Measurements from ENCODE around the gene USP3.
"Not testable (repeated sequence)": the region's sequence is repeated elsewhere in the genome, so short reads cannot be mapped to it uniquely, and the experiment has no call there.

USP3 gene

DNA sequence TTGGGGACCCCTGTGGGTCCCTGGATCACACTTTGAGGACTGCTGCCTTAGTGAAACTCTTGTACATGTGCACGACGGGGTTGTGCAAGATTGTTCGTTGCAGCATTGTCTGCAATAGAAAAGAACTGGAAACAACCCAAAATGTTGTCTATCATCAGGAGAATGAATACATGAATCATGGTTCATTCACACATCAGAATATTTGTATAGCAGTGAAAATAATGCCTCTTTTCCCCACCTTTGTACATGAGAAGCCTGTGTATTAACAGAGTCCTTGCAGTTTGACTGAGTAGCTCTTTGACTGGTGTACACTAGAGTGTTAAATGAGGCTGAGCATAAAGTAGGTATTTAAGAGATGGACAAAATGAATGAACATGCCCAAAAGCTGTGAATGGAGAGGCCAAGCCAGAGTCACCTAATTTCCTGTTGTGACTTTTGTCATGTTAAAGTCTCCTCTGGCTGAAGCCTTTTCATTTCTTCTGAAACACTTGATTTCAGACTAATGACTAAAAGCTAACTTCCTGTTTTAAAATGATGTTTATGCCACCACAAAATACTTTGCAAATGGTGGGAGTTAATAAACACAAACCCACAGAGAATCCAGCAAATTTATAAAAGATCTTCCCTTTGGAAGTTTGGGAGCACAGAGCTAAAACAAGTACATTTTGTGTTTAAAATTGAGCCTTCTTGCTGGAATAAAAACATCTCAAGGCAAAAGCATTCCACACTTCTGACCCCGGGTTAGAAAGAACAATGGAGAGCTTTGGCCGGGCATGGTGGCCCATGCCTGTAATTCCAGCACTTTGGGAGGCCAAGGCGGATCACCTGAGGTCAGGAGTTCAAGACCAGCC is 20.6 kb upstream of the USP3 start:
- TF ChIP-seq, protein P1, sequence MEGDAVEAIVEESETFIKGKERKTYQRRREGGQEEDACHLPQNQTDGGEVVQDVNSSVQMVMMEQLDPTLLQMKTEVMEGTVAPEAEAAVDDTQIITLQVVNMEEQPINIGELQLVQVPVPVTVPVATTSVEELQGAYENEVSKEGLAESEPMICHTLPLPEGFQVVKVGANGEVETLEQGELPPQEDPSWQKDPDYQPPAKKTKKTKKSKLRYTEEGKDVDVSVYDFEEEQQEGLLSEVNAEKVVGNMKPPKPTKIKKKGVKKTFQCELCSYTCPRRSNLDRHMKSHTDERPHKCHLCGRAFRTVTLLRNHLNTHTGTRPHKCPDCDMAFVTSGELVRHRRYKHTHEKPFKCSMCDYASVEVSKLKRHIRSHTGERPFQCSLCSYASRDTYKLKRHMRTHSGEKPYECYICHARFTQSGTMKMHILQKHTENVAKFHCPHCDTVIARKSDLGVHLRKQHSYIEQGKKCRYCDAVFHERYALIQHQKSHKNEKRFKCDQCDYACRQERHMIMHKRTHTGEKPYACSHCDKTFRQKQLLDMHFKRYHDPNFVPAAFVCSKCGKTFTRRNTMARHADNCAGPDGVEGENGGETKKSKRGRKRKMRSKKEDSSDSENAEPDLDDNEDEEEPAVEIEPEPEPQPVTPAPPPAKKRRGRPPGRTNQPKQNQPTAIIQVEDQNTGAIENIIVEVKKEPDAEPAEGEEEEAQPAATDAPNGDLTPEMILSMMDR (IDR thresholded peaks at IDR 0.05; ENCODE audit: borderline replicate concordance, control extremely low read depth, extremely low read depth, insufficient read depth, missing control alignments): no peak
- DNase-seq (ENCODE audit: low spot score): no peak
- in situ Hi-C loops (cut with MboI; ENCODE audit: low sequenced_read_pairs, unreplicated experiment): no loop called here

DNA sequence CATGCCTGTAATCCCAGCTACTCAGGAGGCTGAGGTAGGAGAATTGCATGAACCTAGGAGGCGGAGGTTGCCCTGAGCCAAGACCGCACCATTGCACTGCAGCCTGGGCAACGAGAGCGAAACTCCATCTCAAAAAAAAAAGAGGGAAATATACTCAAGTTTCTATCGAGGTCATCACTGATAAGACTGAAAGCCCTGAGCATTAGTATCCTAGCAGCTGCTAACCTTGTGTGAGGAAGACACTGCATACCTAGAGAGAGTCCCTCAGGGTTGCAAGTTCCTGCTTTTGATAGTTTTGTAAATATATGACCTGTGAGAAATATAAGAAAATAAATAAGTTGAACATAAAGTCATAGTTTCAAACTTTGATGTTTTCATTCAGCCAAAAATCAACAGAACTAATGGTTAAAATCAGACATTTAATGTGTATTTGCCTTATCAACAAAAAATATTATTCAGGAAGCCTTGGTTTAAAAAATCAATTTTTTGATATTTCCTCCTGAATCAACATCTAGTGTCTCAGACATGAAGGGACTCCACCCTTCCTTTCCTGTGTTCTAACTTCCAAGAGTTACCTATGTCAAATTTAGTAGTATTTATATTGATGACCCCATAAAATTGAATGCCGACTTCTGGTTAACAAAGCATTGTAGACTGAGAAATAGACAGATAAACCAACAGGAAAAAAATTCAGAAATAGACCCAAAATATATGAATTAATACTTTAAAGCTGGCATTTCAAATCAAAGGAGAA is 19.8 kb upstream of the USP3 start:
- in situ Hi-C loops (cut with MboI; ENCODE audit: low sequenced_read_pairs, unreplicated experiment): no loop called here
- TF ChIP-seq, protein P1 (IDR thresholded peaks at IDR 0.05; ENCODE audit: borderline replicate concordance, control extremely low read depth, extremely low read depth, insufficient read depth, missing control alignments): no peak
- no peak for DNase-seq (ENCODE audit: low spot score)

DNA sequence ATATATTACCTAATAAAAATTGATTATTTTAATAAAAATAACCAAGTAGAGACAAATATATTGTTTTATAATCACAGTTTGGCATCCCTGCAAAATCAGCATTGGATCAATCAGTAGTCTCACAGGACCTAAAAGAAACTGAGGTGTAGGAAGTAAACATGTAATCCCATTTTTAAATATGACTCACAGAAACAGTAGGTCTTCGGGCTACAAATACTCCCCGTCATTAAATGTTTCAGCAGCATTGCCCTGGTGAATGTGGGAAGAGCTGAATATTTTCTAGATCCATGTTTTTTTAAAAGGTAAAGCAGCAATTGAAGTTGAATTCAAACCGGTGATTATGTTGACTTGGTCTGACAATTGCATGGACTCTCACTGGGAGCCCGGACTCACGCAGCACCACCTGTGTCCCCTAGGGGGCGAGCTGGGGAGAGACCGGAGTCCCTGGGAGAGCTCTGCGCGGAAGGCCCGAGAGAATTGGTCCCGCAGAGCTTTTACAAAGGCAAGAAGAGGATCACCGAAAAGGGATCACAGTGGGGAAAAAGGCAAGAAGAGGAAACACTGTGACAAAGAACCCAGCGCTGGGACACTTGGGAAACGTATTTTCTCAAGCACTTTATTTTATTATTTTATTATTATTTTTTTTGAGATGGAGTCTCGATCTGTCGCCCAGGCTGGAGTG is 17.2 kb upstream of the USP3 start:
- DNase-seq (ENCODE audit: low spot score): peak; percentile 78
- in situ Hi-C loops (cut with MboI; ENCODE audit: low sequenced_read_pairs, unreplicated experiment): no loop called here
- TF ChIP-seq, protein P1 (IDR thresholded peaks at IDR 0.05; ENCODE audit: borderline replicate concordance, control extremely low read depth, extremely low read depth, insufficient read depth, missing control alignments): peak; percentile 79

DNA sequence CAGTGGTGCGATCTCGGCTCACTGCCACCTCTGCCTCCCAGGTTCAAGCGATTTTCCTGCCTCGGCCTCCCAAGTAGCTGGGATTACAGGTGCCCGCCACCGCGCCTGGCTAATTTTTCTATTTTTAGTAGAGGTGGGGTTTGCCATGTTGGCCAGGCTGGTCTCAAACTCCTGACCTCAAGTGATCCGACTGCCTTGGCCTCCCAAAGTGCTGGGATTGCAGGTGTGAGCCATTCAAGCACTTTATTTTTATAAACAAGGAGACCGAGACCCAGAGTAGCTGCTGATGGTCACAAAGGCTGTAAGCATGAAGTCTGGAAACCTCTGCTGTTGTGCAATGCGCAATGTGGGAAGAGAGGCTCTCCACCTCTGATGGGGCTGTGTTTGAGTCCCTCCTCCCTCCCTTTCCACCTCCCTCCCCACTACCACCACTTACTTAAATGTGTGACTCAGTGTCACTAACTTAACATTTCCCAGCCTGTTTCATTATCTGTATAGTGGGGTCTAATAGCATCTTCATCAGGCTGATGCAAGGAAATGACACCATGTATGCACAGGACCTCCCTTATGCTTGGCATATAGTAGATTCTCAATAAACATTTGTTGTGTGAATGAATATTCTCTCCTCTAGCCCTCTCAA is 16.5 kb upstream of the USP3 start:
- DNase-seq (ENCODE audit: low spot score); in situ Hi-C loops (cut with MboI; ENCODE audit: low sequenced_read_pairs, unreplicated experiment): not testable (repeated sequence)

DNA sequence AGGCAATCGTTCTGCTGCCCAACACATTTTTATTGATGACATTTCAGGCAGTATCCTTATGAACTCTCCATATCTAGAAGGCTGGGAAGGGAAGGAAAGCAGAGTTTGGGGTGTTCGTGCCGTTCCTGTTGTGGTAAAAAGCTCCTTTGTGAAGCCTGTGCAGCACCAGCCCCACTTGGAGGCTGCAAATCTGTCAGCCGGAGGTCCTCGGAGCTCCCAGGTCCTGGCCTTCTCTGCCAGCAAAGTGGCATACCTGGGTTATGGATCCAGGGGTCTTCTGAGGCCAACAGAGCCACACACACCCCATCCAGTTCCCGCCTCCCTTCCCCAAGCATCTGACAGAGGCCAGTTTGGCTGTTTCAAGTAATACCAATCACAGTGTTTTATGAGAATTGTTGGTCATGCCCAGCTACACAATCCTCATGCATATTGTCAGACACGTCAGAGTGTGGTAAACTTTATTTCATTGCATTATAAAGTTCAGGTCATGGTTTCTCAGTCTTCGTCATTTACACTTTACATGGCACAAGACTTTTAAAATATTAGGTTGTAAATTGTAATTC is 15.9 kb upstream of the USP3 start:
- in situ Hi-C loops (cut with MboI; ENCODE audit: low sequenced_read_pairs, unreplicated experiment): no loop called here
- DNase-seq (ENCODE audit: low spot score): no peak
- TF ChIP-seq, protein P1 (IDR thresholded peaks at IDR 0.05; ENCODE audit: borderline replicate concordance, control extremely low read depth, extremely low read depth, insufficient read depth, missing control alignments): no peak

DNA sequence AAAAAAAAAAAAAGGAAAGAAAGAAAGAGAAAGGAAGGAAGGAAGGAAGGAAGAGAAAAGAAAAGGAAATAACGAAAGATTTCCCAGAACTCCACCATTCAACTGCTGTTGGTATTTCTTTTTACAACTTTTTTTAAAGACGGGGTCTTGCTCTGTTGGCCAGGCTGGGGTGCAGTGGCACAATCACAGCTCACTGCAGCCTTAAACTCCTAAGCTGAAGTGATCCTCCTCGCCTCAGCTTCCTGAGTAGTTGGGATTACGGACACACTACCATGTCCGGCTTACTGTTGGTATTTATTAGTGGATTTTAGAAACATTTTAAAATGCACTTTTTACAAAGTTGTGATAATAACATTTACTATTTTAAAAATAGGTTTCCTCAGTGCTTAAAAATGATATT is 15.0 kb upstream of the USP3 start:
- TF ChIP-seq, protein P1 (IDR thresholded peaks at IDR 0.05; ENCODE audit: borderline replicate concordance, control extremely low read depth, extremely low read depth, insufficient read depth, missing control alignments): no peak
- no peak for DNase-seq (ENCODE audit: low spot score)
- in situ Hi-C loops (cut with MboI; ENCODE audit: low sequenced_read_pairs, unreplicated experiment): no loop called here

All from GM13976 (cell line).